Gastrocnemius medialis (tissue), 4 donors: ENCODE results near the gene IL3RA.
"Not testable (repeated sequence)": the region's sequence is repeated elsewhere in the genome, so short reads cannot be mapped to it uniquely, and the experiment has no call there.

ENCODE experiments used
- CTCF ChIP-seq, 5 experiments: fragments of 450-650 bp in 3 of 5; fragments of 200-600 bp in 2 of 5; sonication (generic) in 2 of 5; IDR thresholded peaks in 4 of 5; conservative IDR thresholded peaks in 1 of 5; 1 replicate in 4 of 5; 2 replicates in 1 of 5; pipeline ENCODE4 v1.5.1; 2016 to 2019; ENCODE audit warnings: antibody characterized with exemption in 5 of 5, mild to moderate bottlenecking in 3 of 5, moderate library complexity in 3 of 5
- POLR2A ChIP-seq, 2 donors: fragments of 450-650 bp; IDR thresholded peaks; one replicate each; pipeline ENCODE4 v1.6.1; 2017; ENCODE audit warnings: antibody characterized with exemption in 2 of 2, mild to moderate bottlenecking in 2 of 2, moderate library complexity in 2 of 2

- not testable (repeated sequence) for TF ChIP-seq CTCF (IDR thresholded peaks at IDR 0.05 in 4 of 5, conservative IDR thresholded peaks at IDR 0.05 in 1 of 5); POLR2A (IDR thresholded peaks at IDR 0.05)
Measured at GRCh38 chrX:1366363-1366762, 29.8 kb downstream of the IL3RA start.
